GM12878 (cell line): ENCODE results near the gene CDC5L. TPM values are rescaled to one million over a fixed set of nuclear protein-coding genes. Genes with fewer than 3 reads are reported as not detected.

Experiments used
- ATAC-seq: fragments of 200-7000 bp; cut with Tn5 transposase; 3 replicates; pipeline ENCODE4 v1.9.1; 2020; ENCODE audit warnings: mild to moderate bottlenecking, moderate library complexity
- BruUV-seq: library from RNA; stranded (reverse); fragments of 400-500 nt; replicated peaks from 2 replicates; lab custom pipeline; 2021; lab: Mats Ljungman, UMichigan
- CTCF ChIA-PET: fragments of 300-600 bp; sonication (Branson Sonifier 250); formaldehyde crosslinking; extraction: SDS; loops from one replicate; lab custom pipeline; 2021; ENCODE audit warnings: inconsistent platforms; lab: Yijun Ruan, JAX
- POLR2A ChIA-PET: fragments of 350-600 bp; formaldehyde crosslinking; extraction: SDS; loops from one replicate; lab custom pipeline; 2021; ENCODE audit warnings: inconsistent platforms; lab: Charles Lee
- RAD21 ChIA-PET: fragments of 300-600 bp; sonication (Branson Sonifier 250); formaldehyde crosslinking; loops from one replicate; lab custom pipeline; 2023; ENCODE audit warnings: antibody characterized with exemption; ENCODE audit not compliant: unreplicated experiment; lab: Charles Lee
- SMC1A ChIA-PET: fragments of 300-600 bp; sonication (Branson Sonifier 250); formaldehyde crosslinking; loops from one replicate; lab custom pipeline; 2023; ENCODE audit not compliant: unreplicated experiment, uncharacterized antibody; lab: Charles Lee
- DNase-seq: peaks from one replicate; pipeline ENCODE4 v3.0.0-alpha.2; 2011; ENCODE audit warnings: low read depth, low spot score
- FAIRE-seq: peaks from 3 replicates; lab custom pipeline; 2011; peaks lifted over from hg19 to GRCh38; lab: Jason Lieb, UNC
- H2AFZ ChIP-seq: 2 replicates; pipeline ENCODE4 v1.6.0; 2011; ENCODE audit warnings: low read depth, low read length, control low read depth; ENCODE audit not compliant: control insufficient read depth
- H3K27ac ChIP-seq: 2 replicates; pipeline ENCODE4 v1.5.1; 2011; ENCODE audit warnings: control low read depth; ENCODE audit not compliant: control insufficient read depth, insufficient read depth
- H3K27me3 ChIP-seq, 2 experiments: replicated peaks in 1 of 2; 2 replicates each; pipeline versions ENCODE4 v1.6.0 to v1.6.1; 2011; ENCODE audit warnings: low read length in 1 of 2; ENCODE audit not compliant: control insufficient read depth in 2 of 2, insufficient read depth in 2 of 2
- H3K36me3 ChIP-seq, 2 experiments: 2 replicates each; pipeline ENCODE4 v1.5.1; 2011; ENCODE audit warnings: low read length in 1 of 2; ENCODE audit not compliant: control insufficient read depth in 2 of 2, insufficient read depth in 2 of 2
- H3K4me1 ChIP-seq: 2 replicates; pipeline ENCODE4 v1.6.1; 2011; ENCODE audit warnings: mild to moderate bottlenecking, low read length, moderate library complexity, mixed read lengths; ENCODE audit not compliant: control insufficient read depth, insufficient read depth
- H3K4me2 ChIP-seq: 2 replicates; pipeline ENCODE4 v1.6.0; 2011; ENCODE audit warnings: control low read depth; ENCODE audit not compliant: control insufficient read depth, insufficient read depth
- H3K4me3 ChIP-seq: fragments of 200-600 bp; sonication (generic); 2 replicates; pipeline ENCODE4 v1.5.1; 2016
- H3K79me2 ChIP-seq: 2 replicates; pipeline ENCODE4 v1.6.0; 2011; ENCODE audit warnings: low read length; ENCODE audit not compliant: control insufficient read depth, insufficient read depth
- H3K9ac ChIP-seq: 2 replicates; pipeline ENCODE4 v1.8.0; 2011; ENCODE audit warnings: low read length, control low read depth, mixed read lengths; ENCODE audit not compliant: control insufficient read depth, insufficient read depth
- H3K9me3 ChIP-seq: replicated peaks from 3 replicates; pipeline ENCODE4 v1.5.1; 2011; ENCODE audit warnings: mild to moderate bottlenecking, low read length; ENCODE audit not compliant: control insufficient read depth, insufficient read depth
- H4K20me1 ChIP-seq: 2 replicates; pipeline ENCODE4 v1.6.0; 2011; ENCODE audit not compliant: control insufficient read depth, insufficient read depth
- ESRRA ChIP-seq: IDR thresholded peaks from 2 replicates; pipeline ENCODE4 v1.6.1; 2012; ENCODE audit warnings: mild to moderate bottlenecking, low read length, improper control_type of control experiment
- GATAD2B ChIP-seq: fragments of 450-650 bp; conservative IDR thresholded peaks from 2 replicates; pipeline ENCODE4 v1.6.1; 2017; ENCODE audit warnings: low read depth, mild to moderate bottlenecking, moderate library complexity
- IKZF2 ChIP-seq, 2 experiments: fragments of 450-650 bp; IDR thresholded peaks; 2 replicates each; pipeline ENCODE4 v1.6.1; 2017; ENCODE audit warnings: mild to moderate bottlenecking in 2 of 2, moderate library complexity in 2 of 2
- KLF5 ChIP-seq: fragments of 450-650 bp; IDR thresholded peaks from 2 replicates; pipeline ENCODE4 v1.6.1; 2014; ENCODE audit warnings: mild to moderate bottlenecking; ENCODE audit not compliant: partially characterized antibody
- NR2C1 ChIP-seq: fragments of 450-650 bp; IDR thresholded peaks from 2 replicates; pipeline ENCODE4 v1.6.1; 2017; ENCODE audit warnings: antibody characterized with exemption, mild to moderate bottlenecking, moderate library complexity
- RAD51 ChIP-seq: fragments of 450-650 bp; IDR thresholded peaks from 2 replicates; pipeline ENCODE4 v1.6.1; 2016; ENCODE audit warnings: moderate library complexity, mild to moderate bottlenecking, inconsistent platforms
- RBBP5 ChIP-seq: fragments of 200-600 bp; sonication (generic); conservative IDR thresholded peaks from 2 replicates; pipeline ENCODE4 v1.6.1; 2016
- RUNX3 ChIP-seq: IDR thresholded peaks from 2 replicates; pipeline ENCODE4 v1.6.1; 2012; ENCODE audit warnings: low read length, inconsistent platforms
- ZNF24 ChIP-seq: fragments of 450-650 bp; IDR thresholded peaks from 2 replicates; pipeline ENCODE4 v1.6.1; 2017; ENCODE audit warnings: antibody characterized with exemption, mild to moderate bottlenecking
- ZNF274 ChIP-seq: IDR thresholded peaks from one replicate; pipeline ENCODE4 v1.8.0; 2011; ENCODE audit not compliant: insufficient read length, insufficient read depth
- WGBS: methylation state at CpG from one replicate; pipeline ENCODE4 v1.1.6; 2016; ENCODE audit warnings: low lambda C conversion rate; ENCODE audit not compliant: insufficient replicate concordance, insufficient coverage; ENCODE audit errors: missing lambda C conversion rate; 5-methylcytosine and 5-hydroxymethylcytosine counted together
- in situ Hi-C: fragments of 300-500 bp; cut with MboI; formaldehyde crosslinking; loops from 9 replicates; pipeline ENCODE4 v1.14.3; 2018; ENCODE audit warnings: mixed read lengths
- intact Hi-C: fragments of 100-400 bp; cut with micrococcal nuclease; formaldehyde crosslinking; loops from one replicate; pipeline ENCODE4 v1.14.2; 2022; ENCODE audit not compliant: unreplicated experiment
- polyA plus RNA-seq, 11 experiments: library from polyadenylated mRNA; depleted of rRNA in 4 of 11; unstranded in 6 of 11; stranded (reverse) in 5 of 11; fragments of >200 nt; fragmentation: Nextera tagmentation in 4 of 11; fragmentation: Illumina TruSeq in 1 of 11; extraction: Ambion mirVana in 4 of 11; extraction: Trizol in 1 of 11; gene quantifications; 1 replicate in 1 of 11; 2 replicates in 10 of 11; pipeline versions ENCODE4 v1.2.1 to v1.2.3, GENCODE V29; 2011 to 2016; ENCODE audit warnings: inconsistent platforms in 2 of 11, missing spikeins in 2 of 11, low read depth in 1 of 11
- total RNA-seq, 4 experiments: library from RNA; depleted of rRNA in 3 of 4; stranded (reverse); fragments of >200 nt in 3 of 4; fragmentation: Illumina TruSeq in 1 of 4; extraction: Trizol in 1 of 4; gene quantifications; 2 replicates each; pipeline versions ENCODE4 v1.2.1 to v1.2.3, GENCODE V29; 2013 to 2021
- TF ChIP-seq, protein P1 (sequence below): fragments of 450-650 bp; conservative IDR thresholded peaks from 2 replicates; pipeline ENCODE4 v1.6.1; 2017; ENCODE audit warnings: mild to moderate bottlenecking, moderate library complexity
- TF ChIP-seq, protein P2 (sequence below): fragments of 450-650 bp; IDR thresholded peaks from 2 replicates; pipeline ENCODE4 v1.6.1; 2014; ENCODE audit warnings: mild to moderate bottlenecking
- TF ChIP-seq, protein P3 (sequence below): IDR thresholded peaks from 2 replicates; pipeline ENCODE4 v1.6.1; 2011; ENCODE audit warnings: mild to moderate bottlenecking, low read depth, low read length, moderate library complexity; ENCODE audit not compliant: insufficient replicate concordance

Gene CDC5L
- total and polyA plus RNA-seq, 10 of the 15 experiments (the other 5 are each of a cell fraction or from before 2014, with no cell fraction given): 13.2 to 29.4 (median 18.8) TPM

DNA sequence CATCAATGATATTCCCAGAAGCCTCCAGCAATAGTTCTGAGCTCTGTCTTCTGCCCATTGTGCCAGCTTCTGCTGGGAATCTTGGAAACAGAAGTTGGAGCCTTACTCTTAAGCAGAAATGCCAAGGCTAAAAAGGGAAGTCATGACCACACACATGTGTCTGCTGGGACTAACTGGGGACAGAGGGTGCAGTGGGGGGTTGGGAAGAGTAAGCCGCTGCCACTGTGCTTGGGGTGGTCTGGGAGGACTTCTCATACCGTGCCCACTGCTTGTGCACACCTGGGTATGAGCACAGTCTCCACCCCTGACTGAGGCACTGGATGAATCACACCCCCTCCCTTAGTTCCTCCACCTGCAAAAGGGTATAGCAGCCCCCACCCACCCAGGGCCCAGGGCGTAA lies 90.7 kb downstream of the CDC5L start:
- Histone ChIP-seq H3K9me3 (no peaks in the 10 kb centered on the region), H3K9ac (no peak overlapping the region), H3K4me1 (no peaks in the 10 kb centered on the region), H3K36me3 (no peaks in the 10 kb centered on the region), H2AFZ (no peak overlapping the region), H3K27ac (no peak overlapping the region), H3K4me3 (no peak overlapping the region), H3K4me2 (no peak overlapping the region), H3K27me3 (peaks cover 0 to 1% of the 10 kb centered on the region in 2 experiments; a peak in 3 of 4 replicates), H4K20me1 (no peaks in the 10 kb centered on the region), H3K79me2 (no peaks in the 10 kb centered on the region)
- ChIA-PET SMC1A (interaction anchor here (1.2 kb wide), 1 partner anchor 1444 kb away, joined by 3 read pairs; no protein-coding TSS in a partner anchor), RAD21 (no interaction called here), CTCF (interaction anchor here (0.8 to 1.1 kb wide), 2 partner anchors 10 to 31 kb away, joined by 3 read pairs; no protein-coding TSS in a partner anchor), POLR2A (no interaction called here)
- in situ Hi-C loops (no loop called here), intact Hi-C loops (loop anchor here (5.0 kb wide), 2 partner anchors 174 to 944 kb away; no protein-coding TSS in a partner anchor)
- ATAC-seq (no peak), FAIRE-seq (no peak), DNase-seq (no peak)
- BruUV-seq: no TSS peak
- WGBS: 13% methylated on average over 3 of the region's 3 CpGs
- TF ChIP-seq, protein P1, sequence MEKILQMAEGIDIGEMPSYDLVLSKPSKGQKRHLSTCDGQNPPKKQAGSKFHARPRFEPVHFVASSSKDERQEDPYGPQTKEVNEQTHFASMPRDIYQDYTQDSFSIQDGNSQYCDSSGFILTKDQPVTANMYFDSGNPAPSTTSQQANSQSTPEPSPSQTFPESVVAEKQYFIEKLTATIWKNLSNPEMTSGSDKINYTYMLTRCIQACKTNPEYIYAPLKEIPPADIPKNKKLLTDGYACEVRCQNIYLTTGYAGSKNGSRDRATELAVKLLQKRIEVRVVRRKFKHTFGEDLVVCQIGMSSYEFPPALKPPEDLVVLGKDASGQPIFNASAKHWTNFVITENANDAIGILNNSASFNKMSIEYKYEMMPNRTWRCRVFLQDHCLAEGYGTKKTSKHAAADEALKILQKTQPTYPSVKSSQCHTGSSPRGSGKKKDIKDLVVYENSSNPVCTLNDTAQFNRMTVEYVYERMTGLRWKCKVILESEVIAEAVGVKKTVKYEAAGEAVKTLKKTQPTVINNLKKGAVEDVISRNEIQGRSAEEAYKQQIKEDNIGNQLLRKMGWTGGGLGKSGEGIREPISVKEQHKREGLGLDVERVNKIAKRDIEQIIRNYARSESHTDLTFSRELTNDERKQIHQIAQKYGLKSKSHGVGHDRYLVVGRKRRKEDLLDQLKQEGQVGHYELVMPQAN: no peak
- no peak for TF ChIP-seq ZNF24
- no peak for TF ChIP-seq NR2C1
- TF ChIP-seq RUNX3: no peak
- TF ChIP-seq, protein P2, sequence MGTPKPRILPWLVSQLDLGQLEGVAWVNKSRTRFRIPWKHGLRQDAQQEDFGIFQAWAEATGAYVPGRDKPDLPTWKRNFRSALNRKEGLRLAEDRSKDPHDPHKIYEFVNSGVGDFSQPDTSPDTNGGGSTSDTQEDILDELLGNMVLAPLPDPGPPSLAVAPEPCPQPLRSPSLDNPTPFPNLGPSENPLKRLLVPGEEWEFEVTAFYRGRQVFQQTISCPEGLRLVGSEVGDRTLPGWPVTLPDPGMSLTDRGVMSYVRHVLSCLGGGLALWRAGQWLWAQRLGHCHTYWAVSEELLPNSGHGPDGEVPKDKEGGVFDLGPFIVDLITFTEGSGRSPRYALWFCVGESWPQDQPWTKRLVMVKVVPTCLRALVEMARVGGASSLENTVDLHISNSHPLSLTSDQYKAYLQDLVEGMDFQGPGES: no peak
- no peak for TF ChIP-seq RAD51
- no peak for TF ChIP-seq IKZF2 (IDR thresholded peaks at IDR 0.05)
- TF ChIP-seq ZNF274: no peak
- TF ChIP-seq, protein P3, sequence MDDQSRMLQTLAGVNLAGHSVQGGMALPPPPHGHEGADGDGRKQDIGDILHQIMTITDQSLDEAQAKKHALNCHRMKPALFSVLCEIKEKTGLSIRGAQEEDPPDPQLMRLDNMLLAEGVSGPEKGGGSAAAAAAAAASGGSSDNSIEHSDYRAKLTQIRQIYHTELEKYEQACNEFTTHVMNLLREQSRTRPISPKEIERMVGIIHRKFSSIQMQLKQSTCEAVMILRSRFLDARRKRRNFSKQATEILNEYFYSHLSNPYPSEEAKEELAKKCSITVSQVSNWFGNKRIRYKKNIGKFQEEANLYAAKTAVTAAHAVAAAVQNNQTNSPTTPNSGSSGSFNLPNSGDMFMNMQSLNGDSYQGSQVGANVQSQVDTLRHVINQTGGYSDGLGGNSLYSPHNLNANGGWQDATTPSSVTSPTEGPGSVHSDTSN: no peak
- no peak for TF ChIP-seq GATAD2B
- no peak for TF ChIP-seq KLF5
- no peak for TF ChIP-seq ESRRA
- no peak for TF ChIP-seq RBBP5
